Endothelial cell of umbilical vein (primary cell): ENCODE results near the gene PXN. TPM values are rescaled to one million over a fixed set of nuclear protein-coding genes. Genes with fewer than 3 reads are reported as not detected.
A peak's percentile ranks its signal among the peaks of the same experiment; 100 is the strongest.

Experiments
- BruUV-seq: library from RNA; stranded (reverse); fragments of 400-500 nt; replicated peaks from 2 replicates; lab custom pipeline; 2021; lab: Mats Ljungman, UMichigan
- CTCF ChIA-PET: fragments of 300-600, 350-600 bp; sonication (Branson Sonifier 250); formaldehyde crosslinking; loops from one replicate; lab custom pipeline; 2021; ENCODE audit warnings: antibody characterized with exemption, inconsistent platforms; lab: Charles Lee
- POLR2A ChIA-PET: fragments of 300-600, 350-600 bp; sonication (Branson Sonifier 250); formaldehyde crosslinking; loops from one replicate; lab custom pipeline; 2021; ENCODE audit warnings: antibody characterized with exemption, inconsistent platforms; lab: Charles Lee
- DNase-seq: peaks from one replicate; pipeline ENCODE4 v3.0.0-alpha.2; 2011; ENCODE audit warnings: low read depth, low spot score
- FAIRE-seq: peaks from 2 replicates; lab custom pipeline; 2011; peaks lifted over from hg19 to GRCh38; lab: Jason Lieb, UNC
- H2AFZ ChIP-seq: 2 replicates; pipeline ENCODE4 v1.6.0; 2012; ENCODE audit warnings: low read depth, low read length, control low read depth, inconsistent platforms
- H3K27ac ChIP-seq: 2 replicates; pipeline ENCODE4 v1.5.1; 2011; ENCODE audit warnings: low read depth, mild to moderate bottlenecking, control low read depth, low read length, moderate library complexity; ENCODE audit not compliant: insufficient read depth
- H3K27me3 ChIP-seq, 2 experiments: 2 replicates each; pipeline versions ENCODE4 v1.6.0 to v1.6.1; 2011; ENCODE audit warnings: low read length in 2 of 2, mixed read lengths in 1 of 2; ENCODE audit not compliant: control insufficient read depth in 2 of 2, insufficient read depth in 2 of 2
- H3K36me3 ChIP-seq, 2 experiments: 2 replicates in 1 of 2; 3 replicates in 1 of 2; pipeline ENCODE4 v1.5.1; 2011; ENCODE audit warnings: low read length in 2 of 2, mild to moderate bottlenecking in 1 of 2, moderate library complexity in 1 of 2; ENCODE audit not compliant: control insufficient read depth in 2 of 2, insufficient read depth in 2 of 2; ENCODE audit errors: extremely low read depth in 1 of 2
- H3K4me1 ChIP-seq: 3 replicates; pipeline ENCODE4 v1.5.1; 2011; ENCODE audit warnings: mild to moderate bottlenecking, low read length; ENCODE audit not compliant: control insufficient read depth, insufficient read depth; ENCODE audit errors: extremely low read depth
- H3K4me2 ChIP-seq: 2 replicates; pipeline ENCODE4 v1.6.1; 2011; ENCODE audit warnings: low read length, control low read depth, mixed read lengths; ENCODE audit not compliant: insufficient read depth
- H3K4me3 ChIP-seq, 3 experiments: fragments of 200-600 bp in 1 of 3; sonication (generic), shearing (Covaris generic) in 1 of 3; replicated peaks in 1 of 3; 2 replicates each; pipeline ENCODE4 v1.5.1; 2011 to 2016; ENCODE audit warnings: control low read depth in 3 of 3, low read length in 3 of 3, mild to moderate bottlenecking in 2 of 3, inconsistent platforms in 1 of 3, low read depth in 1 of 3, moderate library complexity in 1 of 3; ENCODE audit not compliant: insufficient read depth in 1 of 3
- H3K79me2 ChIP-seq: 2 replicates; pipeline ENCODE4 v1.6.0; 2012; ENCODE audit warnings: low read length, inconsistent platforms; ENCODE audit not compliant: control insufficient read depth, insufficient read depth
- H3K9ac ChIP-seq: replicated peaks from 2 replicates; pipeline ENCODE3; 2011; ENCODE audit warnings: low read length, control low read depth; ENCODE audit not compliant: insufficient read depth; ENCODE audit errors: extremely low read depth
- H3K9me1 ChIP-seq: replicated peaks from 3 replicates; pipeline ENCODE4 v1.6.0; 2011; ENCODE audit warnings: mild to moderate bottlenecking, low read length; ENCODE audit not compliant: control insufficient read depth, insufficient read depth; ENCODE audit errors: extremely low read depth
- H3K9me3 ChIP-seq: replicated peaks from 2 replicates; pipeline ENCODE4 v1.5.1; 2012; ENCODE audit warnings: low read length, inconsistent platforms; ENCODE audit not compliant: control insufficient read depth, insufficient read depth
- H4K20me1 ChIP-seq: replicated peaks from 2 replicates; pipeline ENCODE3; 2011; ENCODE audit warnings: mild to moderate bottlenecking, low read length; ENCODE audit not compliant: control insufficient read depth, insufficient read depth; ENCODE audit errors: extremely low read depth
- EZH2 ChIP-seq: IDR thresholded peaks from 2 replicates; pipeline ENCODE4 v1.6.1; 2012; ENCODE audit warnings: borderline replicate concordance, low read depth, mild to moderate bottlenecking, moderate library complexity, low read length, inconsistent platforms; ENCODE audit not compliant: severe bottlenecking
- FOS ChIP-seq: IDR thresholded peaks from 2 replicates; pipeline ENCODE4 v1.6.1; 2011; ENCODE audit warnings: mild to moderate bottlenecking, low read length, moderate library complexity, borderline replicate concordance; ENCODE audit not compliant: insufficient read depth
- GATA2 ChIP-seq: IDR thresholded peaks from 2 replicates; pipeline ENCODE4 v1.7.0; 2011; ENCODE audit warnings: low read depth, mild to moderate bottlenecking, moderate library complexity, mixed read lengths, low read length; ENCODE audit not compliant: insufficient read length, insufficient read depth
- JUN ChIP-seq: IDR thresholded peaks from 2 replicates; pipeline ENCODE4 v1.6.1; 2011; ENCODE audit warnings: borderline replicate concordance, low read depth; ENCODE audit not compliant: insufficient read length, insufficient read depth
- MYC ChIP-seq: IDR thresholded peaks from one replicate; pipeline ENCODE4 v1.6.1; 2011; ENCODE audit warnings: mild to moderate bottlenecking, low read depth, low read length
- POLR2A ChIP-seq: IDR thresholded peaks from 2 replicates; pipeline ENCODE4 v1.6.1; 2012; ENCODE audit warnings: low read depth, mild to moderate bottlenecking, control low read depth, low read length
- POLR2AphosphoS5 ChIP-seq: IDR thresholded peaks from 2 replicates; pipeline ENCODE4 v1.6.1; 2012; ENCODE audit warnings: low read depth, mild to moderate bottlenecking, control low read depth, low read length, moderate library complexity; ENCODE audit not compliant: insufficient read depth
- dilution Hi-C: fragments of 300-500 bp; cut with MboI; formaldehyde crosslinking; loops from one replicate; pipeline ENCODE4 v1.15.0; 2019; ENCODE audit warnings: low sequenced_read_pairs; ENCODE audit not compliant: extremely low pct_ligation_motif_present
- intact Hi-C: fragments of 100-400 bp; cut with micrococcal nuclease; formaldehyde crosslinking; loops from one replicate; pipeline ENCODE4 v1.10.0; 2022
- polyA plus RNA-seq, 4 experiments: library from polyadenylated mRNA; depleted of rRNA in 3 of 4; stranded (reverse) in 3 of 4; unstranded in 1 of 4; fragments of >200 nt; gene quantifications; 2 replicates each; pipeline versions ENCODE4 v1.2.1 to v1.2.3, GENCODE V29; 2011 to 2012; ENCODE audit warnings: missing spikeins in 1 of 4
- total RNA-seq: library from RNA; stranded (reverse); gene quantifications from 2 replicates; pipeline ENCODE4 v1.2.3, GENCODE V29; 2021
- TF ChIP-seq, protein P1 (sequence below): IDR thresholded peaks from 2 replicates; pipeline ENCODE4 v1.6.1; 2011; ENCODE audit not compliant: insufficient read depth, insufficient read length
- TF ChIP-seq, protein P2 (sequence below), 2 donors: IDR thresholded peaks; 1 replicate in 1 of 2; 2 replicates in 1 of 2; pipeline ENCODE4 v1.5.1; 2011; ENCODE audit warnings: low read length in 2 of 2, mild to moderate bottlenecking in 2 of 2, moderate library complexity in 2 of 2, control low read depth in 1 of 2, inconsistent platforms in 1 of 2, low read depth in 1 of 2; ENCODE audit not compliant: insufficient read depth in 1 of 2; ENCODE audit errors: extremely low read depth in 1 of 2

The PXN gene
- total and polyA plus RNA-seq, 2 donors (not counting 3 experiments of a cell fraction or from before 2014, with no cell fraction given): 132 to 258 TPM

GRCh38 chr12:120216742-120217605 is 48.6 kb downstream of the PXN start:
- ChIA-PET CTCF (interaction anchor here (1.0 to 4.3 kb wide), 4 partner anchors 10 to 49 kb away, joined by 3 to 27 read pairs (median 4); partner anchors contain the start of genes PXN and RPLP0), POLR2A (interaction anchor here (0.8 to 2.7 kb wide), 2 partner anchors 16 kb away, joined by 4 to 24 read pairs; partner anchors contain the start of gene RPLP0)
- no peaks in the 10 kb centered on the region for H3K9me1 ChIP-seq
- no peaks in the 10 kb centered on the region for H4K20me1 ChIP-seq
- DNase-seq (no peak), FAIRE-seq (no peak)
- H3K9me3 ChIP-seq: no peaks in the 10 kb centered on the region
- H2AFZ ChIP-seq: no peak overlapping the region
- no peaks in the 10 kb centered on the region for H3K27me3 ChIP-seq
- intact Hi-C loops (no loop called here), dilution Hi-C loops (no loop called here)
- H3K9ac ChIP-seq: no peak overlapping the region
- peaks cover 30 to 76% of the 10 kb centered on the region in 2 experiments for H3K36me3 ChIP-seq
- no peaks in the 10 kb centered on the region for H3K4me1 ChIP-seq
- H3K27ac ChIP-seq: no peak overlapping the region
- peak; percentile 25 for TF ChIP-seq POLR2A
- no peak for TF ChIP-seq JUN
- H3K79me2 ChIP-seq: peaks cover 19% of the 10 kb centered on the region
- H3K4me3 ChIP-seq: no peak overlapping the region
- no peak overlapping the region for H3K4me2 ChIP-seq
- no TSS peak for BruUV-seq

GRCh38 chr12:120215766-120216735 is 49.5 kb downstream of the PXN start:
- no peak overlapping the region for H3K4me3 ChIP-seq
- FAIRE-seq (no peak), DNase-seq (no peak)
- no TSS peak for BruUV-seq
- H3K9ac ChIP-seq: no peak overlapping the region
- H3K27me3 ChIP-seq: no peaks in the 10 kb centered on the region
- ChIA-PET CTCF (interaction anchor here (1.0 to 4.3 kb wide), 3 partner anchors 11 to 50 kb away, joined by 3 to 27 read pairs (median 5); partner anchors contain the start of gene PXN), POLR2A (interaction anchor here (0.8 to 1.7 kb wide), 2 partner anchors 15 kb away, joined by 4 to 7 read pairs; partner anchors contain the start of gene RPLP0)
- H4K20me1 ChIP-seq: no peaks in the 10 kb centered on the region
- H3K9me1 ChIP-seq: no peaks in the 10 kb centered on the region
- dilution Hi-C loops: no loop called here
- H3K4me1 ChIP-seq: no peaks in the 10 kb centered on the region
- peaks cover 31 to 75% of the 10 kb centered on the region in 2 experiments for H3K36me3 ChIP-seq
- TF ChIP-seq, protein P1, sequence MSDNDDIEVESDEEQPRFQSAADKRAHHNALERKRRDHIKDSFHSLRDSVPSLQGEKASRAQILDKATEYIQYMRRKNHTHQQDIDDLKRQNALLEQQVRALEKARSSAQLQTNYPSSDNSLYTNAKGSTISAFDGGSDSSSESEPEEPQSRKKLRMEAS: no peak
- TF ChIP-seq FOS: no peak
- peak; percentile 34 for TF ChIP-seq POLR2A
- TF ChIP-seq GATA2: no peak
- no peak for TF ChIP-seq MYC
- TF ChIP-seq EZH2: no peak
- TF ChIP-seq POLR2AphosphoS5: peak; percentile 6
- TF ChIP-seq JUN: no peak
- TF ChIP-seq, protein P2, sequence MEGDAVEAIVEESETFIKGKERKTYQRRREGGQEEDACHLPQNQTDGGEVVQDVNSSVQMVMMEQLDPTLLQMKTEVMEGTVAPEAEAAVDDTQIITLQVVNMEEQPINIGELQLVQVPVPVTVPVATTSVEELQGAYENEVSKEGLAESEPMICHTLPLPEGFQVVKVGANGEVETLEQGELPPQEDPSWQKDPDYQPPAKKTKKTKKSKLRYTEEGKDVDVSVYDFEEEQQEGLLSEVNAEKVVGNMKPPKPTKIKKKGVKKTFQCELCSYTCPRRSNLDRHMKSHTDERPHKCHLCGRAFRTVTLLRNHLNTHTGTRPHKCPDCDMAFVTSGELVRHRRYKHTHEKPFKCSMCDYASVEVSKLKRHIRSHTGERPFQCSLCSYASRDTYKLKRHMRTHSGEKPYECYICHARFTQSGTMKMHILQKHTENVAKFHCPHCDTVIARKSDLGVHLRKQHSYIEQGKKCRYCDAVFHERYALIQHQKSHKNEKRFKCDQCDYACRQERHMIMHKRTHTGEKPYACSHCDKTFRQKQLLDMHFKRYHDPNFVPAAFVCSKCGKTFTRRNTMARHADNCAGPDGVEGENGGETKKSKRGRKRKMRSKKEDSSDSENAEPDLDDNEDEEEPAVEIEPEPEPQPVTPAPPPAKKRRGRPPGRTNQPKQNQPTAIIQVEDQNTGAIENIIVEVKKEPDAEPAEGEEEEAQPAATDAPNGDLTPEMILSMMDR (IDR thresholded peaks at IDR 0.05; ENCODE audit: extremely low read depth in 1 of 2, insufficient read depth in 1 of 2, low read depth in 1 of 2, low read length in 2 of 2): no peak
- H3K4me2 ChIP-seq: no peak overlapping the region
- intact Hi-C loops: no loop called here
- no peaks in the 10 kb centered on the region for H3K9me3 ChIP-seq
- no peak overlapping the region for H2AFZ ChIP-seq
- no peak overlapping the region for H3K27ac ChIP-seq
- peaks cover 10% of the 10 kb centered on the region for H3K79me2 ChIP-seq
